Stimulated activated CD4-positive, alpha-beta T cell treated with anti-CD3 and anti-CD28 coated beads, Interleukin-1b, Interleukin-23, amount 100 ng/mL, for 24 hours (primary cell): ENCODE results near the gene METTL8.
"Not testable (repeated sequence)": the region's sequence is repeated elsewhere in the genome, so short reads cannot be mapped to it uniquely, and the experiment has no call there.

Experiments used
- DNase-seq, 4 experiments: peaks; one replicate each; pipeline ENCODE4 v3.0.0-alpha.2; 2020; ENCODE audit warnings: low read depth in 4 of 4, low spot score in 1 of 4

METTL8 gene

GRCh38 chr2:171430516-171431410 is 3.0 kb downstream of the METTL8 start:
- no peak for DNase-seq

GRCh38 chr2:171422710-171423495 is 10.9 kb downstream of the METTL8 start:
- DNase-seq: not testable (repeated sequence)

- DNase-seq: no peak
Measured at GRCh38 chr2:171420728-171421563, 12.8 kb downstream of the METTL8 start.

- no peak for DNase-seq
Measured at GRCh38 chr2:171419333-171419732, 14.5 kb downstream of the METTL8 start.

GRCh38 chr2:171416009-171416926 is 17.5 kb downstream of the METTL8 start:
- DNase-seq: peak; percentile 66 to 72 (median 68)

- DNase-seq: not testable (repeated sequence)
Measured at GRCh38 chr2:171414645-171415044, 19.1 kb downstream of the METTL8 start.

GRCh38 chr2:171412571-171413175 is 21.1 kb downstream of the METTL8 start:
- no peak for DNase-seq

- no peak for DNase-seq
Measured at GRCh38 chr2:171411791-171412483, 21.9 kb downstream of the METTL8 start.

GRCh38 chr2:171411214-171411613 is 22.6 kb downstream of the METTL8 start:
- DNase-seq: no peak

GRCh38 chr2:171410624-171411023 is 23.2 kb downstream of the METTL8 start:
- DNase-seq: no peak

- DNase-seq: no peak
Measured at GRCh38 chr2:171410101-171410500, 23.7 kb downstream of the METTL8 start.

GRCh38 chr2:171409436-171409971 is 24.3 kb downstream of the METTL8 start:
- no peak for DNase-seq

GRCh38 chr2:171407676-171408044 is 26.1 kb downstream of the METTL8 start:
- no peak for DNase-seq

GRCh38 chr2:171407030-171407675 is 26.6 kb downstream of the METTL8 start:
- no peak for DNase-seq

- DNase-seq: no peak
Measured at GRCh38 chr2:171406044-171406443, 27.7 kb downstream of the METTL8 start.

- no peak for DNase-seq
Measured at GRCh38 chr2:171405546-171405945, 28.2 kb downstream of the METTL8 start.

- DNase-seq: no peak
Measured at GRCh38 chr2:171404719-171405118, 29.1 kb downstream of the METTL8 start.

GRCh38 chr2:171404261-171404660 is 29.5 kb downstream of the METTL8 start:
- DNase-seq: no peak
